ENCODE measurements around the gene ADAMTS16. TPM values are rescaled to one million over a fixed set of nuclear protein-coding genes. Genes with fewer than 3 reads are reported as not detected.
A peak's percentile ranks its signal among the peaks of the same experiment; 100 is the strongest.

The ADAMTS16 gene
- total RNA-seq, 1 experiment from 2014 or later, result 30.1 TPM

DNA sequence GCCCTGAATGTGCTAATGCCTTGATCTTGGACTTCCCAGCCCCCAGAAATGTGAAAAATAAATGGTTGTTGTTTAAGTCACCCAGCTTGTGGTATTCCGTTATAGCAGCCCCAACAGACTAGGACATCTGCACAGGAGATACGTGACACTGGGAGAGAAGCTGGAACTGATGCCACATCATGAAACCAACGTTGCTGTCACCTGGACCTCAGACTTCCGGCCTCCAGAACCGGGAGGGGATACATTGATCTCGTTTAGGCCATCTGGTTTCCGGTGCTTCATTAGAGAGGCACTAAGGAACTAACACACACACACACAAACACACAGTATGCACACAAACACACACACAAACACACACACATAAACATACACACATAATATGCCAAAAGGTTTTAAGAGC is 207.3 kb downstream of the ADAMTS16 start:
- no peak for TF ChIP-seq GTF2I (CRISPR knock-in tag; conservative IDR thresholded peaks at IDR 0.05)
- TF ChIP-seq ZNF416 (CRISPR knock-in tag; IDR thresholded peaks at IDR 0.05), result no peak
- TF ChIP-seq, protein P1, sequence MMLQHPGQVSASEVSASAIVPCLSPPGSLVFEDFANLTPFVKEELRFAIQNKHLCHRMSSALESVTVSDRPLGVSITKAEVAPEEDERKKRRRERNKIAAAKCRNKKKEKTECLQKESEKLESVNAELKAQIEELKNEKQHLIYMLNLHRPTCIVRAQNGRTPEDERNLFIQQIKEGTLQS (CRISPR knock-in tag; conservative IDR thresholded peaks at IDR 0.05), result no peak
- ATAC-seq, result no peak
- Mint-ChIP-seq H3K27me3 (ENCODE audit: low read depth) (peaks cover 7% of the 10 kb centered on the region; the same call in 1 of the 2 replicates), H3K4me3 (no peak overlapping the region), H3K4me1 (peaks cover 16% of the 10 kb centered on the region), H3K36me3 (no peaks in the 10 kb centered on the region), H3K27ac (no peak overlapping the region), H3K9me3 (peaks cover 16% of the 10 kb centered on the region)
- CTCF ChIA-PET, result no interaction called here
- POLR2A ChIA-PET, result no interaction called here
- no peak for DNase-seq (ENCODE audit: low spot score)

DNA sequence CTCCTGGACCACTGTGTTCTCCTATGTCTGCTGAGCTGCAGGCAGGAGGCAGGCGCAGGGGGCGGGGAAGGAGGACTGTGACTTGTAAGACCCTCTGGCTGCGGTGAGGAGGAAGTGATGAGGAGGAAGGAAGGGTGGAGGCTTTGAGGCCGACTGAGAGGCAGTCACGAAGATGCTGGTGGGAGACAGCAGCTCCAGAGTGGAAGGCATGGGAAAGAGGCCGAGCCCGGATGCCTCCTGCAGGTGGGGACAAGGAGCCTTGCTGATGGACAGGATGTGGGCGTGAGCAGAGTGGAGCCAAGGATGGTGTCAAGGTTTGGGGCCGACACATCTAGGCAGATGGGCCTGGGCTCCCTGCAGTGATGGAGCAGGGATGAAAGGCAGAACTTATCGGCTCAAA is 208.0 kb downstream of the ADAMTS16 start:
- Mint-ChIP-seq H3K36me3 (no peaks in the 10 kb centered on the region), H3K27ac (no peak overlapping the region), H3K4me3 (no peak overlapping the region), H3K27me3 (ENCODE audit: low read depth) (peaks cover 7% of the 10 kb centered on the region; the same call in 1 of the 2 replicates), H3K9me3 (peaks cover 16% of the 10 kb centered on the region), H3K4me1 (peaks cover 16% of the 10 kb centered on the region)
- DNase-seq (ENCODE audit: low spot score) (no peak), ATAC-seq (peak; percentile 74)
- TF ChIP-seq ZNF121 (CRISPR knock-in tag; IDR thresholded peaks at IDR 0.05) (no peak), PRRX2 (CRISPR knock-in tag; IDR thresholded peaks at IDR 0.05) (no peak), ZNF317 (CRISPR knock-in tag; IDR thresholded peaks at IDR 0.05; ENCODE audit: borderline replicate concordance, low read depth) (no peak), SP1 (CRISPR knock-in tag; conservative IDR thresholded peaks at IDR 0.05) (no peak), OVOL2 (CRISPR knock-in tag; IDR thresholded peaks at IDR 0.05; ENCODE audit: borderline replicate concordance) (no peak)
- TF ChIP-seq, protein P2, sequence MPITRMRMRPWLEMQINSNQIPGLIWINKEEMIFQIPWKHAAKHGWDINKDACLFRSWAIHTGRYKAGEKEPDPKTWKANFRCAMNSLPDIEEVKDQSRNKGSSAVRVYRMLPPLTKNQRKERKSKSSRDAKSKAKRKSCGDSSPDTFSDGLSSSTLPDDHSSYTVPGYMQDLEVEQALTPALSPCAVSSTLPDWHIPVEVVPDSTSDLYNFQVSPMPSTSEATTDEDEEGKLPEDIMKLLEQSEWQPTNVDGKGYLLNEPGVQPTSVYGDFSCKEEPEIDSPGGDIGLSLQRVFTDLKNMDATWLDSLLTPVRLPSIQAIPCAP (CRISPR knock-in tag; IDR thresholded peaks at IDR 0.05), result no peak
- TF ChIP-seq, protein P3, sequence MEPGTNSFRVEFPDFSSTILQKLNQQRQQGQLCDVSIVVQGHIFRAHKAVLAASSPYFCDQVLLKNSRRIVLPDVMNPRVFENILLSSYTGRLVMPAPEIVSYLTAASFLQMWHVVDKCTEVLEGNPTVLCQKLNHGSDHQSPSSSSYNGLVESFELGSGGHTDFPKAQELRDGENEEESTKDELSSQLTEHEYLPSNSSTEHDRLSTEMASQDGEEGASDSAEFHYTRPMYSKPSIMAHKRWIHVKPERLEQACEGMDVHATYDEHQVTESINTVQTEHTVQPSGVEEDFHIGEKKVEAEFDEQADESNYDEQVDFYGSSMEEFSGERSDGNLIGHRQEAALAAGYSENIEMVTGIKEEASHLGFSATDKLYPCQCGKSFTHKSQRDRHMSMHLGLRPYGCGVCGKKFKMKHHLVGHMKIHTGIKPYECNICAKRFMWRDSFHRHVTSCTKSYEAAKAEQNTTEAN (CRISPR knock-in tag; IDR thresholded peaks at IDR 0.05), result no peak
- TF ChIP-seq, protein P4, sequence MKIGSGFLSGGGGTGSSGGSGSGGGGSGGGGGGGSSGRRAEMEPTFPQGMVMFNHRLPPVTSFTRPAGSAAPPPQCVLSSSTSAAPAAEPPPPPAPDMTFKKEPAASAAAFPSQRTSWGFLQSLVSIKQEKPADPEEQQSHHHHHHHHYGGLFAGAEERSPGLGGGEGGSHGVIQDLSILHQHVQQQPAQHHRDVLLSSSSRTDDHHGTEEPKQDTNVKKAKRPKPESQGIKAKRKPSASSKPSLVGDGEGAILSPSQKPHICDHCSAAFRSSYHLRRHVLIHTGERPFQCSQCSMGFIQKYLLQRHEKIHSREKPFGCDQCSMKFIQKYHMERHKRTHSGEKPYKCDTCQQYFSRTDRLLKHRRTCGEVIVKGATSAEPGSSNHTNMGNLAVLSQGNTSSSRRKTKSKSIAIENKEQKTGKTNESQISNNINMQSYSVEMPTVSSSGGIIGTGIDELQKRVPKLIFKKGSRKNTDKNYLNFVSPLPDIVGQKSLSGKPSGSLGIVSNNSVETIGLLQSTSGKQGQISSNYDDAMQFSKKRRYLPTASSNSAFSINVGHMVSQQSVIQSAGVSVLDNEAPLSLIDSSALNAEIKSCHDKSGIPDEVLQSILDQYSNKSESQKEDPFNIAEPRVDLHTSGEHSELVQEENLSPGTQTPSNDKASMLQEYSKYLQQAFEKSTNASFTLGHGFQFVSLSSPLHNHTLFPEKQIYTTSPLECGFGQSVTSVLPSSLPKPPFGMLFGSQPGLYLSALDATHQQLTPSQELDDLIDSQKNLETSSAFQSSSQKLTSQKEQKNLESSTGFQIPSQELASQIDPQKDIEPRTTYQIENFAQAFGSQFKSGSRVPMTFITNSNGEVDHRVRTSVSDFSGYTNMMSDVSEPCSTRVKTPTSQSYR (CRISPR knock-in tag; IDR thresholded peaks at IDR 0.05), result no peak
- ChIA-PET CTCF (no interaction called here), POLR2A (no interaction called here)

DNA sequence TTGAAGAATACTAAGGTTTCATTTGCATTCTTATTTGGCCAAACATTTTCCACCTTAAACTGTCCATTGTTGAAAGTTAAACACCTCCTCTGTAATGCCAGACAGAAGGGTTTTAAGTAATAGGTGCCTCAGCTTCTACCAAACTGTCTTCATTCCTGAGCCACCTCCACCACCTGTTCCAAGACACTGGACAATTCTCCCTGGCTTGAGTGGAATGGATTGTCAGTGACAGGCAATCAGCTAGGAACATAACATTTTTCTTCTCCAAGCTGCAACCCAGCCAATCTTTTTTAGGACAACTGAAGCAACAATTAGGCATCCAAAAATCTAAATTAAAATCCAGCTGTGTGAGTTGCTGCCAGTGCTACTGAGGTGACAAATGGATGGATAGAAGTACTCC is 208.4 kb downstream of the ADAMTS16 start:
- Mint-ChIP-seq H3K4me3 (no peak overlapping the region), H3K4me1 (peaks cover 16% of the 10 kb centered on the region), H3K9me3 (peaks cover 16% of the 10 kb centered on the region), H3K36me3 (no peaks in the 10 kb centered on the region), H3K27me3 (ENCODE audit: low read depth) (peaks cover 7% of the 10 kb centered on the region; the same call in 1 of the 2 replicates), H3K27ac (no peak overlapping the region)
- POLR2A ChIA-PET, result no interaction called here
- no peak for TF ChIP-seq CBFB (CRISPR knock-in tag; IDR thresholded peaks at IDR 0.05; ENCODE audit: low read depth)
- TF ChIP-seq SP1 (CRISPR knock-in tag; conservative IDR thresholded peaks at IDR 0.05), result no peak
- no peak for TF ChIP-seq TEAD4 (CRISPR knock-in tag; IDR thresholded peaks at IDR 0.05)
- TF ChIP-seq ZNF416 (CRISPR knock-in tag; IDR thresholded peaks at IDR 0.05), result no peak
- TF ChIP-seq, protein P5, sequence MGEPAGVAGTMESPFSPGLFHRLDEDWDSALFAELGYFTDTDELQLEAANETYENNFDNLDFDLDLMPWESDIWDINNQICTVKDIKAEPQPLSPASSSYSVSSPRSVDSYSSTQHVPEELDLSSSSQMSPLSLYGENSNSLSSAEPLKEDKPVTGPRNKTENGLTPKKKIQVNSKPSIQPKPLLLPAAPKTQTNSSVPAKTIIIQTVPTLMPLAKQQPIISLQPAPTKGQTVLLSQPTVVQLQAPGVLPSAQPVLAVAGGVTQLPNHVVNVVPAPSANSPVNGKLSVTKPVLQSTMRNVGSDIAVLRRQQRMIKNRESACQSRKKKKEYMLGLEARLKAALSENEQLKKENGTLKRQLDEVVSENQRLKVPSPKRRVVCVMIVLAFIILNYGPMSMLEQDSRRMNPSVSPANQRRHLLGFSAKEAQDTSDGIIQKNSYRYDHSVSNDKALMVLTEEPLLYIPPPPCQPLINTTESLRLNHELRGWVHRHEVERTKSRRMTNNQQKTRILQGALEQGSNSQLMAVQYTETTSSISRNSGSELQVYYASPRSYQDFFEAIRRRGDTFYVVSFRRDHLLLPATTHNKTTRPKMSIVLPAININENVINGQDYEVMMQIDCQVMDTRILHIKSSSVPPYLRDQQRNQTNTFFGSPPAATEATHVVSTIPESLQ (CRISPR knock-in tag; IDR thresholded peaks at IDR 0.05), result no peak
- no peak for TF ChIP-seq IRF2 (CRISPR knock-in tag; IDR thresholded peaks at IDR 0.05; ENCODE audit: borderline replicate concordance, low read depth)
- no peak for TF ChIP-seq ZNF396 (CRISPR knock-in tag; IDR thresholded peaks at IDR 0.05; ENCODE audit: borderline replicate concordance)
- TF ChIP-seq KAT7 (CRISPR knock-in tag; IDR thresholded peaks at IDR 0.05; ENCODE audit: borderline replicate concordance), result no peak
- TF ChIP-seq, protein P6, sequence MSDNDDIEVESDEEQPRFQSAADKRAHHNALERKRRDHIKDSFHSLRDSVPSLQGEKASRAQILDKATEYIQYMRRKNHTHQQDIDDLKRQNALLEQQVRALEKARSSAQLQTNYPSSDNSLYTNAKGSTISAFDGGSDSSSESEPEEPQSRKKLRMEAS (CRISPR knock-in tag; IDR thresholded peaks at IDR 0.05), result no peak
- TF ChIP-seq FOXK1 (CRISPR knock-in tag; IDR thresholded peaks at IDR 0.05), result no peak
- TF ChIP-seq SMAD4 (CRISPR knock-in tag; IDR thresholded peaks at IDR 0.05), result no peak
- CTCF ChIA-PET, result no interaction called here
- ATAC-seq, result no peak
- no peak for DNase-seq (ENCODE audit: low spot score)

Measured in WTC11 (cell line).